Suprapubic skin (tissue), 4 donors: Measurements from ENCODE around the gene DGKE. TPM values are rescaled to one million over a fixed set of nuclear protein-coding genes. Genes with fewer than 3 reads are reported as not detected.

Source experiments
- DNase-seq, 2 donors: peaks; one replicate each; pipeline ENCODE4 v3.0.0-alpha.2; 2019; ENCODE audit warnings: low spot score in 2 of 2
- H3K27ac ChIP-seq: fragments of 200-600 bp; sonication (generic); one replicate; pipeline ENCODE4 v1.5.1; 2019
- H3K27me3 ChIP-seq: fragments of 200-600 bp; sonication (generic); one replicate; pipeline ENCODE4 v1.5.1; 2019
- H3K36me3 ChIP-seq: fragments of 200-600 bp; sonication (generic); one replicate; pipeline ENCODE4 v1.5.1; 2019
- H3K4me1 ChIP-seq: fragments of 200-600 bp; sonication (generic); one replicate; pipeline ENCODE4 v1.5.1; 2019
- H3K4me3 ChIP-seq: fragments of 200-600 bp; sonication (generic); one replicate; pipeline ENCODE4 v1.5.1; 2019; ENCODE audit warnings: mild to moderate bottlenecking
- H3K9me3 ChIP-seq: fragments of 200-600 bp; sonication (generic); one replicate; pipeline ENCODE4 v1.5.1; 2019
- CTCF ChIP-seq, 2 donors: fragments of 200-600 bp in 1 of 2; fragments of 450-650 bp in 1 of 2; sonication (generic) in 1 of 2; IDR thresholded peaks; one replicate each; pipeline ENCODE4 v1.5.1; 2016 to 2019; ENCODE audit warnings: antibody characterized with exemption in 2 of 2, mild to moderate bottlenecking in 1 of 2, moderate library complexity in 1 of 2
- EP300 ChIP-seq: sonication (generic); formaldehyde crosslinking; IDR thresholded peaks from one replicate; pipeline ENCODE4 v1.6.1; 2017; ENCODE audit warnings: antibody characterized with exemption
- POLR2A ChIP-seq, 2 donors: fragments of 450-650 bp; IDR thresholded peaks; one replicate each; pipeline ENCODE4 v1.6.1; 2017; ENCODE audit warnings: antibody characterized with exemption in 2 of 2, mild to moderate bottlenecking in 2 of 2, moderate library complexity in 2 of 2
- POLR2AphosphoS5 ChIP-seq, 3 donors: sonication (generic); formaldehyde crosslinking; IDR thresholded peaks; one replicate each; pipeline ENCODE4 v1.6.1; 2017; ENCODE audit warnings: antibody characterized with exemption in 3 of 3
- WGBS: methylation state at CpG from one replicate; pipeline ENCODE4 v1.1.5; 2018; 5-methylcytosine and 5-hydroxymethylcytosine counted together
- total RNA-seq, 4 donors: library from RNA; depleted of rRNA; stranded (reverse); fragments of >200 nt; gene quantifications; one replicate each; pipeline ENCODE4 v1.1.0, GENCODE V29; 2016

The DGKE gene
- total RNA-seq, 4 donors from 2014 or later: 3.4 to 7.7 (median 5.9) TPM

- H3K27ac ChIP-seq: no peak overlapping the region
- TF ChIP-seq POLR2AphosphoS5 (IDR thresholded peaks at IDR 0.05) (no peak), EP300 (no peak), CTCF (IDR thresholded peaks at IDR 0.05) (no peak), POLR2A (IDR thresholded peaks at IDR 0.05) (no peak)
- H3K4me3 ChIP-seq: no peak overlapping the region
- H3K36me3 ChIP-seq: no peaks in the 10 kb centered on the region
- DNase-seq: no peak
- peaks cover 31% of the 10 kb centered on the region for H3K4me1 ChIP-seq
- no peaks in the 10 kb centered on the region for H3K27me3 ChIP-seq
- WGBS: 88% methylated on average over 7 of the region's 7 CpGs
- H3K9me3 ChIP-seq: no peaks in the 10 kb centered on the region
Measured at GRCh38 chr17:56830726-56831368, 3.1 kb upstream of the DGKE start.

- no peak overlapping the region for H3K4me3 ChIP-seq
- no peak for DNase-seq
- no peaks in the 10 kb centered on the region for H3K9me3 ChIP-seq
- no peaks in the 10 kb centered on the region for H3K27me3 ChIP-seq
- TF ChIP-seq EP300: no peak
- no peak for TF ChIP-seq CTCF (IDR thresholded peaks at IDR 0.05)
- no peak for TF ChIP-seq POLR2A (IDR thresholded peaks at IDR 0.05)
- no peak overlapping the region for H3K27ac ChIP-seq
- peaks cover 32% of the 10 kb centered on the region for H3K4me1 ChIP-seq
- H3K36me3 ChIP-seq: no peaks in the 10 kb centered on the region
- 95% methylated on average over 16 of the region's 16 CpGs for WGBS
Measured at GRCh38 chr17:56831369-56832095, 2.4 kb upstream of the DGKE start.

GRCh38 chr17:56832446-56832845, 1.5 kb upstream of the DGKE start:
- no peak for TF ChIP-seq POLR2AphosphoS5 (IDR thresholded peaks at IDR 0.05)
- no peak for TF ChIP-seq EP300
- no peak for TF ChIP-seq POLR2A (IDR thresholded peaks at IDR 0.05)
- no peak for TF ChIP-seq CTCF (IDR thresholded peaks at IDR 0.05)
- WGBS: 69% methylated on average over 4 of the region's 4 CpGs
- H3K4me1 ChIP-seq: peaks cover 32% of the 10 kb centered on the region
- H3K27ac ChIP-seq: no peak overlapping the region
- no peaks in the 10 kb centered on the region for H3K9me3 ChIP-seq
- peak overlapping the region; percentile 80 for H3K4me3 ChIP-seq
- H3K27me3 ChIP-seq: no peaks in the 10 kb centered on the region
- DNase-seq: no peak
- H3K36me3 ChIP-seq: no peaks in the 10 kb centered on the region

- no peak for TF ChIP-seq POLR2AphosphoS5 (IDR thresholded peaks at IDR 0.05)
- no peak for TF ChIP-seq EP300
- Histone ChIP-seq H3K27me3 (no peaks in the 10 kb centered on the region), H3K4me1 (peaks cover 32% of the 10 kb centered on the region), H3K4me3 (peak overlapping the region; percentile 80), H3K27ac (peak overlapping the region; percentile 67), H3K36me3 (no peaks in the 10 kb centered on the region), H3K9me3 (no peaks in the 10 kb centered on the region)
- peak in 1 of 2 donors; percentile 75 for DNase-seq
- 0% methylated on average over 15 of the region's 95 CpGs for whole genome bisulfite sequencing
Measured at GRCh38 chr17:56833057-56833808, 718 bp upstream of the DGKE start.

- WGBS: 35% methylated on average over 21 of the region's 81 CpGs
- Histone ChIP-seq H3K4me3 (peak overlapping the region; percentile 80), H3K4me1 (peaks cover 32% of the 10 kb centered on the region), H3K27me3 (no peaks in the 10 kb centered on the region), H3K36me3 (peaks cover 1% of the 10 kb centered on the region), H3K9me3 (no peaks in the 10 kb centered on the region), H3K27ac (peak overlapping the region; percentile 75)
- TF ChIP-seq EP300 (no peak), POLR2A (IDR thresholded peaks at IDR 0.05) (no peak), POLR2AphosphoS5 (IDR thresholded peaks at IDR 0.05) (no peak), CTCF (IDR thresholded peaks at IDR 0.05) (no peak)
- peak; percentile 76 to 81 for DNase-seq
Measured at GRCh38 chr17:56834380-56835263, 671 bp downstream of the DGKE start.
